GM18498 (cell line): ENCODE results near the gene TTC23.
"Not testable (repeated sequence)": the region's sequence is repeated elsewhere in the genome, so short reads cannot be mapped to it uniquely, and the experiment has no call there.

Source experiments
- ATAC-seq: cut with Tn5 transposase; IDR thresholded peaks from one replicate; pipeline ENCODE4 v1.9.1; 2021; ENCODE audit warnings: mild to moderate bottlenecking, moderate library complexity; ENCODE audit not compliant: unreplicated experiment

TTC23 gene

GRCh38 chr15:99201408-99202175, 47.8 kb downstream of the TTC23 start:
- no peak for ATAC-seq

DNA sequence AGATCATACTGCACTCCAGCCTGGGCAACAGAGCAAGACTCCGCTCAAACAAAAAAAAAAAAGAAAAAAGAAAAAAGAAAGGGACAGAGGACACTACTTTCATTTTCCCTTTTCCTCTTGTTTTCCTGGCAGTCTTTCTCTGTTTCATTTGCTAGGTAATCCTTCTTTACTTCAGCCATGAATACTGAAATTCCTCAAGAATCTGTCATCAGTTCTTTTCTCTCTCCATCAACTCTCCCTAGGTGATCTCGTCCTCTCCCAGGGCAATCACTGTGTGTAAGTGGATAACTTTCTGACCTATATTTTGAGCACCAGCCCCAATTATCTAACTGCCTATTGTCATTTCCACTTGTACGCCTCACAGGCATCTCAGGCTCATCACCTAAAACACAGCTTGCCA, 51.5 kb downstream of the TTC23 start:
- no peak for ATAC-seq

- not testable (repeated sequence) for ATAC-seq
Observed at GRCh38 chr15:99192181-99192580, 57.2 kb downstream of the TTC23 start.

DNA sequence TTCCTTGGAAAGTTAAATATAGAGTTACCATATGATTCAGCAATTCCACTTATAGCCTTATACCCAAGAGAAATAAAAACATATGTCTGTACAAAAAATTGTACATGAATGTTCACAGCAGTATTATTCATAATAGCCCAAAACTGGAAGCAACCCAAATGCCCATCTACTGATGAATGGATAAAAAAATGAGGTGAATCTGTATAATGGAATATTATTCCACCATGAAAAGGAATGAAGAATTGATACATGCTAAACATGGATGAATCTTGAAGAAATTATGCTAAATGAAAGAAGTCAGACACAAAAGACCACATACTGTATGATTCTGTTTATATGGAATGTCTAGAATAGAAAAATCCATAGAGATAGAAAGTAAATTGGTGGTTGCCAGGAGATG, 61.4 kb downstream of the TTC23 start:
- no peak for ATAC-seq

GRCh38 chr15:99185414-99186130, 63.8 kb downstream of the TTC23 start:
- no peak for ATAC-seq

DNA sequence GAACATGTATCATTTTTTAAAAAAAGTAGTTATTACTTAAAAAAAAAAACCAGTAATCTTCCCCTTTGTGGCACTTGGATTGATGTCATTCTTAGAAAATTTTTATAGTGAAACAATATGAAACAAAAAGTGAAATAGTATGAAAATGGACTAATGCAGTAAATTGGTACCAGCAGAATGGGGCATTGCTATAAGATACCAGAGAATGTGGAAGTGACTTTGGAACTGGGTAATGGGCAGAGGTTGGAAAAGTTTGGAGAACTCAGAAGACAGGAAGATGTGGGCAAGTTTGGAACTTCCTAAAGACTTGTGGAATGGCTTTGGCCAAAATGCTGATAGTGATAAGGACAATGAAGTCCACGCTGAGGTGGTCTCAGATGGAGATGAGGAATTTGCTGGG, 66.6 kb downstream of the TTC23 start:
- no peak for ATAC-seq

- no peak for ATAC-seq
Observed at GRCh38 chr15:99181545-99181971, 67.8 kb downstream of the TTC23 start.

DNA sequence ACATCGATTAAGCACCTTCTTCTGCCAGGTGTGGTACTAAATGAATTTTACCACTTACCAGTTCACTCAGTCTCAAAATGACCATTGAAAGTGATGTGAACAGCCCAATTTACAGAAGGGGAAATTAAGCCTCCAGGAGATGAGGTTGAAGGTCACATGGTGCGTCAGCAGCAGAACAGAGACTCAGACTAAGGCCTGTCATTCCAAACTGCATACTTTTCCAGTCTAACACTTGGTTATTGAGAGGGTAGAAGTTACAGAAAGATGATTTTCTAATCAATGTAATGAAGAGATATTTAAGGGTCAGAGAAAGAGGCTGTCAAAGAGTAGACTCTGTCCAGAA, 68.4 kb downstream of the TTC23 start:
- ATAC-seq = no peak

- no peak for ATAC-seq
Observed at GRCh38 chr15:99180086-99180963, 69.1 kb downstream of the TTC23 start.

GRCh38 chr15:99177679-99178078, 71.7 kb downstream of the TTC23 start:
- ATAC-seq = no peak

GRCh38 chr15:99176757-99177156, 72.6 kb downstream of the TTC23 start:
- ATAC-seq = no peak

DNA sequence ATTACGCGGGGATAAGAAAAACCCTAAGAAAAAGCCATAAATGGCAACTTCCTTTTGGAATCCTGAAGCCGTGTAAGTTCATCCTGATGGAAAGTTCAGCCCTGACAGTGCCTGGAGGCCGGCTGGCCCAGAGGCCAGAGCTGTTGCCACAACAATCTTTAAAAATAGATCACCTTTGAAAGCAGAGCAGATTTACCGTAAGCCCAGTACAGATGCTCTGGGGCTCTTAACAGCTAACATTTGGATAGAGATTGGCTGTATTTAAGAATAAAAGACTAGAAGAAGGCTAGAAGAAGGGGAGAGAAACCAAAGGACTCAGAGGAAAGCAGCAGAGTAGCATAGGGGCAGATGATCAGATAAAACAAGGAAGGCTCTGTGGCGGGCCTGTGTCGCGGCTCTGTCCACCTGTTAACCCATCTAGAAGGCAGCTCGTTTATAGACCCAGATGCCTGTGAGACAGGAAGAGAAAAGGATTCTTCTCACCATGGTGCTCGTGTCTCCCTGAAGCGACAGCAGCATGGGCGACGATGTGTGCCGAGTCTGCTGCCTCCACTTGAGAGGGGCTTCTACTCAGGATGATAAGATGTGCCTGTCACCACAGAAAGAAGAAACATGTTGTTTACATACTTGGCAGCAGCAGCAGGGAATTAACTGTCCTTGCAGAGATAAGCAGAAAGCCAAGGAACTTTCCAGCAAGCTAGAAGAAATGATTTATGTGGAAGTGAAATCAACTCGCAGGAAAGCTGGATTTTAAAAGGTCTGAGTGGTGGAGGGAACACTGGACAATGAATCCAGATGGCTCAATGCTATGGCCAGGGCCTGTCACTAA, 74.6 kb downstream of the TTC23 start:
- ATAC-seq = no peak

DNA sequence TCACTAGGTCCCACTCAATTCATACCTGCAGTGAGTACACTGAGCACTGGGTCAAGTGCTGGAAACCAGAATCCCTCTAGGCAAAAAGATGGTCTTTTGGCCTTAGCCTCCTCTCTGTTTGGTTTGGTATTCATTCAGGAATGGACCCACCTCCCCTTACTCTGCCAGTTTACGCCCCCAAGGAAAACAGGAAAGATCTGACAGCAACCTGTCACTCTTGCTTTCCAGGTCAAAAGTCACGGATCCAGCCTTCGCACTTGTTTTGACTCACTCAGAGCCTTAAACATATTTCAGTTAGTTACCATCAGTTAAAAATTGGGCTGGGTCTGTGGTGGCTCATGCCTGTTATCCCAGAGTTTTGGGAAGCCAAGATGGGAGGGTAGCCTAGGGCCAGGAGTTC, 76.4 kb downstream of the TTC23 start:
- no peak for ATAC-seq

GRCh38 chr15:99172171-99172570, 77.2 kb downstream of the TTC23 start:
- no peak for ATAC-seq

DNA sequence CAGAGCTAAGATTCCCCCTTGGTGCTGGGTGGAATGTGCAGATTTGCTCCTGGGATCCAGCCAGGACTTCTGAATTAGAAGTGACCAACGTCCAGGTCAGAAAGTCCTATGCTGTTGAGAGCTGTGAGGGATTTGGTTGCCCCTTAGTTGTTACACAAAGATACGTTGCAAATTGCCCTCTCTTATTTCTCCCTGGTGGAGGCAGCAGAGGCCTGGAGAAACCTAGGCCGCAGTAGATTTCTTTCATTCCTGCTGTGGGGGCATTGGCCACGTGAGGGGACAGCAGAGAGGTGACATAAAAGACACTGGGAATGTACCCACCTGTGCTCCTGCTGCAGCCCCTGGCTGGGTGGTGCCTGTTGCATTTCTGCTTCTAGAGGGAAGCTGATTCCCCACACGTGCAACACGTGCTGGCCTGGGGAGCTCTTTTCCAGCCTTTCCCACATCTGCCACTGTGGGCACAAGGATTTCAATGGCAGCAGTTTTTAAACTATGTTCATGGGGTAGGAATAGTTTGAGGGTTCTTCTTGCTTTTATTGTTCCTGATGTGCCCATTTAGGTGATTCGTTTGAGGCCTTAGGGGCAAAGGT, 78.8 kb downstream of the TTC23 start:
- ATAC-seq = no peak

- ATAC-seq = no peak
Observed at GRCh38 chr15:99169769-99170311, 79.5 kb downstream of the TTC23 start.

- no peak for ATAC-seq
Observed at GRCh38 chr15:99168601-99169580, 80.5 kb downstream of the TTC23 start.

GRCh38 chr15:99167640-99168039, 81.7 kb downstream of the TTC23 start:
- no peak for ATAC-seq

- no peak for ATAC-seq
Observed at GRCh38 chr15:99167201-99167600, 82.2 kb downstream of the TTC23 start.
